H1 (cell line): ENCODE measurements around the gene KCNK2. TPM values are rescaled to one million over a fixed set of nuclear protein-coding genes. Genes with fewer than 3 reads are reported as not detected.

Experiments
- CTCF ChIA-PET: fragments of 300-600 bp; sonication (Branson Sonifier 250); formaldehyde crosslinking; loops from one replicate; lab custom pipeline; 2021; ENCODE audit not compliant: partially characterized antibody; lab: Charles Lee
- POLR2A ChIA-PET: fragments of 300-600 bp; sonication (Branson Sonifier 250); formaldehyde crosslinking; loops from one replicate; lab custom pipeline; 2021; ENCODE audit warnings: inconsistent platforms; ENCODE audit not compliant: partially characterized antibody; lab: Charles Lee
- DNase-seq, 2 experiments: peaks; one replicate each; pipeline versions ENCODE4 v3.0.0 to v3.0.0-alpha.2; 2010 to 2022; ENCODE audit warnings: low spot score in 2 of 2, low read depth in 1 of 2, mixed read lengths in 1 of 2
- FAIRE-seq: peaks from 2 replicates; lab custom pipeline; 2011; peaks lifted over from hg19 to GRCh38; lab: Jason Lieb, UNC
- H2AFZ ChIP-seq: 2 replicates; pipeline ENCODE4 v1.8.1; 2012; ENCODE audit warnings: low read length, inconsistent platforms
- H2AK5ac ChIP-seq: 2 replicates; pipeline ENCODE4 v1.6.1; 2013; ENCODE audit warnings: low read depth, low read length
- H2BK120ac ChIP-seq: replicated peaks from 2 replicates; pipeline ENCODE3; 2013; ENCODE audit warnings: low read depth, low read length, inconsistent platforms
- H2BK12ac ChIP-seq: 2 replicates; pipeline ENCODE4 v1.6.1; 2013; ENCODE audit warnings: low read depth, low read length
- H2BK15ac ChIP-seq: 2 replicates; pipeline ENCODE4 v1.6.1; 2013; ENCODE audit warnings: low read length
- H2BK20ac ChIP-seq: 2 replicates; pipeline ENCODE4 v1.6.1; 2013; ENCODE audit warnings: low read length
- H2BK5ac ChIP-seq: 2 replicates; pipeline ENCODE4 v1.6.1; 2013; ENCODE audit warnings: low read depth, low read length
- H3K14ac ChIP-seq: 2 replicates; pipeline ENCODE4 v1.6.1; 2013; ENCODE audit warnings: inconsistent platforms; ENCODE audit not compliant: insufficient read length
- H3K18ac ChIP-seq: 2 replicates; pipeline ENCODE4 v1.6.1; 2013; ENCODE audit warnings: low read length; ENCODE audit errors: extremely low read depth
- H3K23ac ChIP-seq: 2 replicates; pipeline ENCODE4 v1.6.1; 2013; ENCODE audit warnings: inconsistent platforms; ENCODE audit not compliant: insufficient read length
- H3K23me2 ChIP-seq: 2 replicates; pipeline ENCODE4 v1.6.1; 2013; ENCODE audit warnings: low read depth, low read length
- H3K27ac ChIP-seq: 2 replicates; pipeline ENCODE4 v1.6.1; 2011; ENCODE audit warnings: low read depth, low read length, inconsistent platforms
- H3K27me3 ChIP-seq, 4 experiments: replicated peaks in 1 of 4; 1 replicate in 1 of 4; 2 replicates in 3 of 4; pipeline versions ENCODE4 v1.6.1 to v1.8.1; 2011 to 2013; ENCODE audit warnings: low read length in 3 of 4, mild to moderate bottlenecking in 3 of 4, inconsistent platforms in 2 of 4, mixed read lengths in 2 of 4, moderate library complexity in 1 of 4; ENCODE audit not compliant: control insufficient read depth in 3 of 4, insufficient read depth in 3 of 4; ENCODE audit errors: extremely low read depth in 1 of 4
- H3K36me3 ChIP-seq, 4 experiments: 2 replicates each; pipeline versions ENCODE4 v1.6.1 to v1.8.1; 2011 to 2013; ENCODE audit warnings: mild to moderate bottlenecking in 4 of 4, low read length in 3 of 4, moderate library complexity in 2 of 4, control low read depth in 1 of 4, inconsistent platforms in 1 of 4; ENCODE audit not compliant: insufficient read depth in 4 of 4, control insufficient read depth in 2 of 4
- H3K4ac ChIP-seq: replicated peaks from 2 replicates; pipeline ENCODE3; 2013; ENCODE audit warnings: low read length, low read depth, mixed read lengths, inconsistent platforms; ENCODE audit not compliant: insufficient read length
- H3K4me1 ChIP-seq, 4 experiments: replicated peaks in 1 of 4; 1 replicate in 1 of 4; 2 replicates in 3 of 4; pipeline versions ENCODE4 v1.6.1 to v1.8.1; 2011 to 2013; ENCODE audit warnings: low read length in 3 of 4, inconsistent platforms in 2 of 4, mixed read lengths in 1 of 4; ENCODE audit not compliant: insufficient read depth in 4 of 4, control insufficient read depth in 3 of 4
- H3K4me2 ChIP-seq, 2 experiments: 2 replicates each; pipeline versions ENCODE4 v1.6.1 to v1.8.1; 2011 to 2013; ENCODE audit warnings: low read depth in 2 of 2, low read length in 2 of 2, control low read depth in 1 of 2, inconsistent platforms in 1 of 2, mild to moderate bottlenecking in 1 of 2; ENCODE audit not compliant: insufficient read depth in 1 of 2
- H3K4me3 ChIP-seq, 4 experiments: fragments of 200-600, 300-600 bp in 1 of 4; sonication (generic), shearing (Covaris generic), sonication (Bioruptor Twin) in 1 of 4; 2 replicates each; pipeline versions ENCODE4 v1.5.1 to v1.8.1; 2011 to 2016; ENCODE audit warnings: low read length in 4 of 4, low read depth in 3 of 4, control low read depth in 2 of 4, inconsistent platforms in 2 of 4, mild to moderate bottlenecking in 2 of 4, mixed read lengths in 1 of 4, moderate library complexity in 1 of 4; ENCODE audit not compliant: insufficient read depth in 2 of 4; ENCODE audit errors: extremely low read depth in 1 of 4
- H3K56ac ChIP-seq: replicated peaks from 2 replicates; pipeline ENCODE3; 2013; ENCODE audit warnings: low read depth, mild to moderate bottlenecking, mixed read lengths, low read length, inconsistent platforms; ENCODE audit not compliant: insufficient read length
- H3K79me1 ChIP-seq: 2 replicates; pipeline ENCODE4 v1.6.1; 2013; ENCODE audit warnings: low read depth, low read length, control low read depth
- H3K79me2 ChIP-seq, 2 experiments: 2 replicates each; pipeline versions ENCODE4 v1.6.1 to v1.8.1; 2012 to 2013; ENCODE audit warnings: low read length in 2 of 2, mild to moderate bottlenecking in 2 of 2, inconsistent platforms in 1 of 2; ENCODE audit not compliant: insufficient read depth in 2 of 2, control insufficient read depth in 1 of 2
- H3K9ac ChIP-seq, 4 experiments: replicated peaks in 1 of 4; 1 replicate in 1 of 4; 2 replicates in 3 of 4; pipeline versions ENCODE4 v1.6.1 to v1.8.1; 2011 to 2013; ENCODE audit warnings: low read depth in 3 of 4, low read length in 3 of 4, control low read depth in 2 of 4, mild to moderate bottlenecking in 2 of 4, moderate library complexity in 2 of 4, inconsistent platforms in 1 of 4; ENCODE audit errors: extremely low read depth in 1 of 4
- H3K9me3 ChIP-seq, 2 experiments: 2 replicates each; pipeline versions ENCODE4 v1.6.1 to v1.8.1; 2012 to 2013; ENCODE audit warnings: mild to moderate bottlenecking in 2 of 2, moderate library complexity in 2 of 2, control low read depth in 1 of 2, inconsistent platforms in 1 of 2, low read depth in 1 of 2, low read length in 1 of 2, mixed read lengths in 1 of 2; ENCODE audit not compliant: insufficient read depth in 2 of 2
- H4K20me1 ChIP-seq, 2 experiments: replicated peaks in 1 of 2; 2 replicates each; pipeline versions ENCODE3 to v1.8.1; 2011 to 2013; ENCODE audit warnings: inconsistent platforms in 2 of 2, low read length in 2 of 2, mild to moderate bottlenecking in 1 of 2; ENCODE audit not compliant: insufficient read depth in 2 of 2, control insufficient read depth in 1 of 2
- H4K5ac ChIP-seq: 2 replicates; pipeline ENCODE4 v1.6.1; 2013; ENCODE audit warnings: low read length, low read depth, mixed read lengths, inconsistent platforms; ENCODE audit not compliant: insufficient read length
- H4K8ac ChIP-seq: 2 replicates; pipeline ENCODE4 v1.8.0; 2013; ENCODE audit warnings: mild to moderate bottlenecking, moderate library complexity, low read length, inconsistent platforms; ENCODE audit not compliant: insufficient read depth; ENCODE audit errors: extremely low read depth
- H4K91ac ChIP-seq: replicated peaks from 2 replicates; pipeline ENCODE3; 2013; ENCODE audit warnings: low read length, mixed read lengths, inconsistent platforms; ENCODE audit not compliant: insufficient read length
- CHD2 ChIP-seq: IDR thresholded peaks from 2 replicates; pipeline ENCODE4 v1.6.1; 2012; ENCODE audit warnings: low read length, improper control_type of control experiment
- TAF1 ChIP-seq: IDR thresholded peaks from 2 replicates; pipeline ENCODE4 v1.6.1; 2011; ENCODE audit warnings: mild to moderate bottlenecking, low read depth, low read length
- polyA plus RNA-seq, 7 experiments: library from polyadenylated mRNA; depleted of rRNA in 3 of 7; stranded (reverse) in 5 of 7; unstranded in 2 of 7; fragments of >200 nt in 5 of 7; fragments of 200-250 nt in 2 of 7; gene quantifications; 1 replicate in 5 of 7; 2 replicates in 1 of 7; 4 replicates in 1 of 7; pipeline versions ENCODE4 v1.2.1 to v1.2.3, GENCODE V29; 2011 to 2013; ENCODE audit warnings: missing spikeins in 2 of 7, mixed read lengths in 2 of 7
- total RNA-seq: library from RNA; stranded (reverse); fragmentation: NEBNext Ultra II Directional; extraction: Animal tissue kit (Norgen Biotek cat#: 25700); gene quantifications from 2 replicates; pipeline ENCODE4 v1.2.1, GENCODE V29; 2021

The KCNK2 gene
- total and polyA plus RNA-seq, 2 of the 8 experiments (the other 6 are each of a cell fraction or from before 2014, with no cell fraction given), result 0.59 to 1.2 TPM

- no peak overlapping the region for H3K23ac ChIP-seq
- no peak for DNase-seq
- H2BK20ac ChIP-seq, result no peak overlapping the region
- no peak overlapping the region for H2AK5ac ChIP-seq
- H2AFZ ChIP-seq, result no peak overlapping the region
- no peaks in the 10 kb centered on the region for H3K36me3 ChIP-seq
- H3K4me1 ChIP-seq, result no peaks in the 10 kb centered on the region
- no peak overlapping the region for H2BK15ac ChIP-seq
- no peak overlapping the region for H4K5ac ChIP-seq
- H3K18ac ChIP-seq, result no peak overlapping the region
- no peaks in the 10 kb centered on the region for H3K79me1 ChIP-seq
- no peaks in the 10 kb centered on the region for H3K9me3 ChIP-seq
- H2BK5ac ChIP-seq, result no peak overlapping the region
- H3K79me2 ChIP-seq, result no peaks in the 10 kb centered on the region
- no peaks in the 10 kb centered on the region for H3K23me2 ChIP-seq
- FAIRE-seq, result peak; percentile 28
- no peak overlapping the region for H3K56ac ChIP-seq
- no peak for TF ChIP-seq TAF1
- TF ChIP-seq CHD2, result no peak
- H2BK120ac ChIP-seq, result no peak overlapping the region
- ChIA-PET CTCF (no interaction called here), POLR2A (no interaction called here)
- H3K27ac ChIP-seq, result no peak overlapping the region
- no peak overlapping the region for H2BK12ac ChIP-seq
- no peaks in the 10 kb centered on the region for H3K27me3 ChIP-seq
- H4K20me1 ChIP-seq, result no peaks in the 10 kb centered on the region
- no peak overlapping the region for H3K4ac ChIP-seq
- H3K4me2 ChIP-seq, result no peak overlapping the region
- no peak overlapping the region for H4K8ac ChIP-seq
- H3K14ac ChIP-seq, result no peak overlapping the region
- no peak overlapping the region for H3K9ac ChIP-seq
- H3K4me3 ChIP-seq, result no peak overlapping the region
- H4K91ac ChIP-seq, result no peak overlapping the region
Measured at GRCh38 chr1:215188302-215188950, 105.9 kb downstream of the KCNK2 start.
